Liver (tissue), 9 donors: Measurements from ENCODE around the gene SLC9C1. TPM values are rescaled to one million over a fixed set of nuclear protein-coding genes. Genes with fewer than 3 reads are reported as not detected.

Experiments used
- DNase-seq: peaks from one replicate; pipeline ENCODE4 v3.0.0-alpha.2; 2017; ENCODE audit warnings: low spot score
- H3K27ac ChIP-seq, 2 donors: one replicate each; pipeline ENCODE4 v1.7.0; 2013; ENCODE audit warnings: inconsistent platforms in 2 of 2, low read length in 2 of 2, control low read depth in 1 of 2, low read depth in 1 of 2, mild to moderate bottlenecking in 1 of 2
- H3K27me3 ChIP-seq, 4 donors: one replicate each; pipeline versions ENCODE4 v1.6.1 to v1.7.0; 2013; ENCODE audit warnings: low read length in 3 of 4, inconsistent platforms in 1 of 4, mild to moderate bottlenecking in 1 of 4, moderate library complexity in 1 of 4; ENCODE audit not compliant: control insufficient read depth in 4 of 4, insufficient read depth in 4 of 4
- H3K36me3 ChIP-seq, 4 donors: one replicate each; pipeline versions ENCODE4 v1.6.1 to v1.7.0; 2013; ENCODE audit warnings: low read length in 3 of 4, mild to moderate bottlenecking in 3 of 4, low read depth in 1 of 4, moderate library complexity in 1 of 4; ENCODE audit not compliant: control insufficient read depth in 4 of 4, insufficient read depth in 3 of 4
- H3K4me1 ChIP-seq, 4 donors: one replicate each; pipeline versions ENCODE4 v1.6.1 to v1.7.0; 2013; ENCODE audit warnings: low read length in 3 of 4, mild to moderate bottlenecking in 3 of 4, moderate library complexity in 1 of 4; ENCODE audit not compliant: control insufficient read depth in 4 of 4, insufficient read depth in 4 of 4
- H3K4me3 ChIP-seq, 3 donors: one replicate each; pipeline versions ENCODE4 v1.6.1 to v1.7.0; 2013; ENCODE audit warnings: low read length in 3 of 3, control low read depth in 1 of 3, low read depth in 1 of 3, mild to moderate bottlenecking in 1 of 3
- H3K9ac ChIP-seq, 2 donors: one replicate each; pipeline ENCODE4 v1.7.0; 2013; ENCODE audit warnings: low read length in 2 of 2, mild to moderate bottlenecking in 2 of 2, moderate library complexity in 2 of 2, control low read depth in 1 of 2, low read depth in 1 of 2
- H3K9me3 ChIP-seq, 4 donors: one replicate each; pipeline versions ENCODE4 v1.6.1 to v1.7.0; 2013; ENCODE audit warnings: low read length in 3 of 4; ENCODE audit not compliant: control insufficient read depth in 4 of 4
- ATF3 ChIP-seq: IDR thresholded peaks from 2 replicates; pipeline ENCODE4 v1.6.1; 2016; ENCODE audit warnings: antibody characterized with exemption
- CTCF ChIP-seq: fragments of 150-350 bp; IDR thresholded peaks from 2 replicates; pipeline ENCODE4 v1.5.1; 2017; ENCODE audit warnings: improper control_type of control experiment, low read depth, low read length; ENCODE audit not compliant: missing input control
- EGR1 ChIP-seq, 2 donors: IDR thresholded peaks; 2 replicates each; pipeline ENCODE4 v1.6.1; 2016 to 2018; ENCODE audit warnings: antibody characterized with exemption in 2 of 2, low read depth in 2 of 2
- FOXA1 ChIP-seq: IDR thresholded peaks from 2 replicates; pipeline ENCODE4 v1.6.1; 2016; ENCODE audit warnings: antibody characterized with exemption
- FOXA2 ChIP-seq: IDR thresholded peaks from 2 replicates; pipeline ENCODE4 v1.6.1; 2016; ENCODE audit warnings: antibody characterized with exemption
- GABPA ChIP-seq, 2 donors: IDR thresholded peaks in 1 of 2; conservative IDR thresholded peaks in 1 of 2; 2 replicates each; pipeline ENCODE4 v1.6.1; 2016; ENCODE audit warnings: antibody characterized with exemption in 2 of 2, mild to moderate bottlenecking in 1 of 2, moderate library complexity in 1 of 2
- HNF4A ChIP-seq, 2 donors: conservative IDR thresholded peaks; 2 replicates each; pipeline ENCODE4 v1.6.1; 2016; ENCODE audit warnings: antibody characterized with exemption in 2 of 2, mild to moderate bottlenecking in 2 of 2
- MAX ChIP-seq: IDR thresholded peaks from 2 replicates; pipeline ENCODE4 v1.6.1; 2016; ENCODE audit warnings: antibody characterized with exemption
- RAD21 ChIP-seq, 2 donors: IDR thresholded peaks; 2 replicates each; pipeline ENCODE4 v1.6.1; 2016; ENCODE audit warnings: antibody characterized with exemption in 2 of 2, mild to moderate bottlenecking in 2 of 2
- RXRA ChIP-seq, 2 donors: IDR thresholded peaks; 2 replicates each; pipeline ENCODE4 v1.6.1; 2017 to 2018; ENCODE audit warnings: antibody characterized with exemption in 2 of 2, mild to moderate bottlenecking in 1 of 2
- SP1 ChIP-seq: IDR thresholded peaks from 2 replicates; pipeline ENCODE4 v1.6.1; 2018; ENCODE audit warnings: antibody characterized with exemption, mild to moderate bottlenecking
- TAF1 ChIP-seq: conservative IDR thresholded peaks from 2 replicates; pipeline ENCODE4 v1.6.1; 2016; ENCODE audit warnings: antibody characterized with exemption, mild to moderate bottlenecking
- YY1 ChIP-seq: IDR thresholded peaks from 2 replicates; pipeline ENCODE4 v1.6.1; 2016; ENCODE audit warnings: antibody characterized with exemption, mild to moderate bottlenecking
- WGBS: extraction: QIAGEN DNeasy Blood & Tissue Kit; methylation state at CpG from one replicate; pipeline ENCODE4 v1.1.7; 2013; 5-methylcytosine and 5-hydroxymethylcytosine counted together
- polyA plus RNA-seq, 2 donors: library from polyadenylated mRNA; stranded (reverse) in 1 of 2; unstranded in 1 of 2; fragments of 200-250 nt in 1 of 2; fragments of >200 nt in 1 of 2; fragmentation: Nextera tagmentation in 1 of 2; extraction: Ambion mirVana in 1 of 2; gene quantifications; one replicate each; pipeline versions ENCODE4 v1.2.1 to v1.2.3, GENCODE V29; 2013 to 2015
- total RNA-seq, 2 donors: library from RNA; depleted of rRNA; stranded (reverse); fragments of >200 nt; gene quantifications; one replicate each; pipeline ENCODE4 v1.2.3, GENCODE V29; 2014
- TF ChIP-seq, protein P1 (sequence below): IDR thresholded peaks from 2 replicates; pipeline ENCODE4 v1.6.1; 2016; ENCODE audit warnings: antibody characterized with exemption, mild to moderate bottlenecking
- TF ChIP-seq, protein P2 (sequence below): IDR thresholded peaks from 2 replicates; pipeline ENCODE4 v1.6.1; 2016; ENCODE audit warnings: antibody characterized with exemption
- donor health status: healthy.
- donor health status: healthy.
- donor health status: healthy.
- donor health status: healthy.
- donor health status: healthy.

The SLC9C1 gene
- total and polyA plus RNA-seq, 4 donors = 0.28 TPM; not detected in 3

GRCh38 chr3:112128843-112129727, 164.9 kb downstream of the SLC9C1 start:
- Histone ChIP-seq H3K9ac (no peak overlapping the region), H3K27me3 (peaks cover 0 to 8% (median under 1%) of the 10 kb centered on the region in 4 donors), H3K4me1 (no peaks in the 10 kb centered on the region), H3K27ac (no peak overlapping the region), H3K9me3 (no peaks in the 10 kb centered on the region), H3K4me3 (no peak overlapping the region), H3K36me3 (no peaks in the 10 kb centered on the region)
- 59% methylated on average over 7 of the region's 7 CpGs for WGBS
- TF ChIP-seq EGR1 (IDR thresholded peaks at IDR 0.05; ENCODE audit: low read depth in 2 of 2) = no peak
- TF ChIP-seq FOXA2 = no peak
- TF ChIP-seq ATF3 = no peak
- TF ChIP-seq TAF1 = no peak
- no peak for TF ChIP-seq RXRA (IDR thresholded peaks at IDR 0.05)
- no peak for TF ChIP-seq SP1
- TF ChIP-seq, protein P1, sequence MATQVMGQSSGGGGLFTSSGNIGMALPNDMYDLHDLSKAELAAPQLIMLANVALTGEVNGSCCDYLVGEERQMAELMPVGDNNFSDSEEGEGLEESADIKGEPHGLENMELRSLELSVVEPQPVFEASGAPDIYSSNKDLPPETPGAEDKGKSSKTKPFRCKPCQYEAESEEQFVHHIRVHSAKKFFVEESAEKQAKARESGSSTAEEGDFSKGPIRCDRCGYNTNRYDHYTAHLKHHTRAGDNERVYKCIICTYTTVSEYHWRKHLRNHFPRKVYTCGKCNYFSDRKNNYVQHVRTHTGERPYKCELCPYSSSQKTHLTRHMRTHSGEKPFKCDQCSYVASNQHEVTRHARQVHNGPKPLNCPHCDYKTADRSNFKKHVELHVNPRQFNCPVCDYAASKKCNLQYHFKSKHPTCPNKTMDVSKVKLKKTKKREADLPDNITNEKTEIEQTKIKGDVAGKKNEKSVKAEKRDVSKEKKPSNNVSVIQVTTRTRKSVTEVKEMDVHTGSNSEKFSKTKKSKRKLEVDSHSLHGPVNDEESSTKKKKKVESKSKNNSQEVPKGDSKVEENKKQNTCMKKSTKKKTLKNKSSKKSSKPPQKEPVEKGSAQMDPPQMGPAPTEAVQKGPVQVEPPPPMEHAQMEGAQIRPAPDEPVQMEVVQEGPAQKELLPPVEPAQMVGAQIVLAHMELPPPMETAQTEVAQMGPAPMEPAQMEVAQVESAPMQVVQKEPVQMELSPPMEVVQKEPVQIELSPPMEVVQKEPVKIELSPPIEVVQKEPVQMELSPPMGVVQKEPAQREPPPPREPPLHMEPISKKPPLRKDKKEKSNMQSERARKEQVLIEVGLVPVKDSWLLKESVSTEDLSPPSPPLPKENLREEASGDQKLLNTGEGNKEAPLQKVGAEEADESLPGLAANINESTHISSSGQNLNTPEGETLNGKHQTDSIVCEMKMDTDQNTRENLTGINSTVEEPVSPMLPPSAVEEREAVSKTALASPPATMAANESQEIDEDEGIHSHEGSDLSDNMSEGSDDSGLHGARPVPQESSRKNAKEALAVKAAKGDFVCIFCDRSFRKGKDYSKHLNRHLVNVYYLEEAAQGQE = no peak
- TF ChIP-seq GABPA (IDR thresholded peaks at IDR 0.05 in 1 of 2, conservative IDR thresholded peaks at IDR 0.05 in 1 of 2) = no peak
- TF ChIP-seq HNF4A (conservative IDR thresholded peaks at IDR 0.05) = no peak
- no peak for TF ChIP-seq YY1
- TF ChIP-seq RAD21 (IDR thresholded peaks at IDR 0.05) = no peak
- DNase-seq = no peak

DNA sequence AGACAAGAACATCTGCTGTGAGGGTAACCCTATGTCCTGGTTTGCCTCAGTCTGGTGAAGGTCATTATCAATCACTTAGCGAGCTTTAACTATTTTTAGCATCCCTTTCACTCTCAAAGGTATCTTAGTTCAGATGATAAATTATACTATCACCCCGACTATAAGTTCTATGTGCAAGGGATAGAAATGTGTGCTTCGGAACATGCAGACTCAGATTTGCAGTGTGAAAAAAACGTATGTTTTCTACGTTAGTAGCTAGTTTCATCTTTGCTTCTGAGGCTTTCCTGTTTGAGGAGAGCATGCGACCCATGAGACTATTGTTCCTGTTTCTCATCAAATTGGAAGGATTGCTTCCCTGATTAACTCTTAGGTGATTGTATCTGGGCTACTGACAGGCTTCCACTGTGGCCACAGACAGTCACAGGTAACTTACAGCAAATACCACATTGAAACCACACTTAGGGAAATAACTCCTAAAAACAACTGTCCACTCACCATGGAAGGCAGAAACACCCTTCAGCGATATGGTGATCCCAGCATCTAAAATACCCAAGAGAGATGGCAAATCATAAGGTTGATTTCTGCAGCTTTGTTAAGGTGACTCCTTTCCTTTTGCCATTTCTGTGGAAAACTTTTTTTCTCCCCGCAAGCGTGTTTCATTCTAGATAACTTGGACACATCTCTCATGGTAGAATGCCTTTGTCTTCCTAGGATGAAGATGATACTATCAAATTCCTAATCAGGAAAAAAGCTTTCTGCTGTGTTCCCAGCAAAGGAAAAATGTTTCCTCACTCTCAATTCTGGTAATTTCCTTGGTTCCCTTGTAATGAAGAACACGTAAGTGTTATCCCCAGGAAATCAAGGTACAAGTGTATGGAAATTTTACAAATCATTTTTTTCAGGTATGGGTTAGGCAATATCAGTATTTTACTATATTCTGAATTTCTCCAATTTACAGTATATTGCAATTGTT, 166.2 kb downstream of the SLC9C1 start:
- H3K36me3 ChIP-seq = no peaks in the 10 kb centered on the region
- H3K9me3 ChIP-seq = no peaks in the 10 kb centered on the region
- H3K9ac ChIP-seq = no peak overlapping the region
- peaks cover 0 to 3% (median under 1%) of the 10 kb centered on the region in 4 donors for H3K27me3 ChIP-seq
- no peak overlapping the region for H3K4me3 ChIP-seq
- H3K27ac ChIP-seq = no peak overlapping the region
- no peaks in the 10 kb centered on the region for H3K4me1 ChIP-seq
- WGBS = 68% methylated on average over 10 of the region's 10 CpGs
- TF ChIP-seq RXRA (IDR thresholded peaks at IDR 0.05) = no peak
- TF ChIP-seq MAX = no peak
- no peak for TF ChIP-seq EGR1 (IDR thresholded peaks at IDR 0.05; ENCODE audit: low read depth in 2 of 2)
- no peak for TF ChIP-seq SP1
- no peak for TF ChIP-seq TAF1
- TF ChIP-seq RAD21 (IDR thresholded peaks at IDR 0.05) = no peak
- TF ChIP-seq HNF4A (conservative IDR thresholded peaks at IDR 0.05) = no peak
- no peak for TF ChIP-seq CTCF
- no peak for TF ChIP-seq FOXA2
- no peak for TF ChIP-seq FOXA1
- TF ChIP-seq, protein P2, sequence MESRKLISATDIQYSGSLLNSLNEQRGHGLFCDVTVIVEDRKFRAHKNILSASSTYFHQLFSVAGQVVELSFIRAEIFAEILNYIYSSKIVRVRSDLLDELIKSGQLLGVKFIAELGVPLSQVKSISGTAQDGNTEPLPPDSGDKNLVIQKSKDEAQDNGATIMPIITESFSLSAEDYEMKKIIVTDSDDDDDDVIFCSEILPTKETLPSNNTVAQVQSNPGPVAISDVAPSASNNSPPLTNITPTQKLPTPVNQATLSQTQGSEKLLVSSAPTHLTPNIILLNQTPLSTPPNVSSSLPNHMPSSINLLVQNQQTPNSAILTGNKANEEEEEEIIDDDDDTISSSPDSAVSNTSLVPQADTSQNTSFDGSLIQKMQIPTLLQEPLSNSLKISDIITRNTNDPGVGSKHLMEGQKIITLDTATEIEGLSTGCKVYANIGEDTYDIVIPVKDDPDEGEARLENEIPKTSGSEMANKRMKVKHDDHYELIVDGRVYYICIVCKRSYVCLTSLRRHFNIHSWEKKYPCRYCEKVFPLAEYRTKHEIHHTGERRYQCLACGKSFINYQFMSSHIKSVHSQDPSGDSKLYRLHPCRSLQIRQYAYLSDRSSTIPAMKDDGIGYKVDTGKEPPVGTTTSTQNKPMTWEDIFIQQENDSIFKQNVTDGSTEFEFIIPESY = no peak
- no peak for DNase-seq
